Gastrocnemius medialis (tissue), 4 donors: ENCODE data around the gene IRS2.

Experiments used
- CTCF ChIP-seq, 5 experiments: fragments of 450-650 bp in 3 of 5; fragments of 200-600 bp in 2 of 5; sonication (generic) in 2 of 5; IDR thresholded peaks in 4 of 5; conservative IDR thresholded peaks in 1 of 5; 1 replicate in 4 of 5; 2 replicates in 1 of 5; pipeline ENCODE4 v1.5.1; 2016 to 2019; ENCODE audit warnings: antibody characterized with exemption in 5 of 5, mild to moderate bottlenecking in 3 of 5, moderate library complexity in 3 of 5
- POLR2A ChIP-seq, 2 donors: fragments of 450-650 bp; IDR thresholded peaks; one replicate each; pipeline ENCODE4 v1.6.1; 2017; ENCODE audit warnings: antibody characterized with exemption in 2 of 2, mild to moderate bottlenecking in 2 of 2, moderate library complexity in 2 of 2

GRCh38 chr13:109782823-109783431, 3.5 kb downstream of the IRS2 start:
- TF ChIP-seq POLR2A (IDR thresholded peaks at IDR 0.05) (no peak), CTCF (IDR thresholded peaks at IDR 0.05 in 4 of 5, conservative IDR thresholded peaks at IDR 0.05 in 1 of 5) (no peak)
